H54 (cell line): ENCODE results near the gene PRKCE.

Experiments
- DNase-seq: peaks from one replicate; pipeline ENCODE4 v3.0.0; 2011; ENCODE audit warnings: low spot score, mixed read lengths; ENCODE audit not compliant: insufficient read length
- FAIRE-seq: peaks from 3 replicates; lab custom pipeline; 2011; peaks lifted over from hg19 to GRCh38; lab: Jason Lieb, UNC
- POLR2A ChIP-seq: IDR thresholded peaks from 2 replicates; pipeline ENCODE4 v1.6.1; 2011; ENCODE audit warnings: low read depth, mild to moderate bottlenecking, low read length

PRKCE gene

DNA sequence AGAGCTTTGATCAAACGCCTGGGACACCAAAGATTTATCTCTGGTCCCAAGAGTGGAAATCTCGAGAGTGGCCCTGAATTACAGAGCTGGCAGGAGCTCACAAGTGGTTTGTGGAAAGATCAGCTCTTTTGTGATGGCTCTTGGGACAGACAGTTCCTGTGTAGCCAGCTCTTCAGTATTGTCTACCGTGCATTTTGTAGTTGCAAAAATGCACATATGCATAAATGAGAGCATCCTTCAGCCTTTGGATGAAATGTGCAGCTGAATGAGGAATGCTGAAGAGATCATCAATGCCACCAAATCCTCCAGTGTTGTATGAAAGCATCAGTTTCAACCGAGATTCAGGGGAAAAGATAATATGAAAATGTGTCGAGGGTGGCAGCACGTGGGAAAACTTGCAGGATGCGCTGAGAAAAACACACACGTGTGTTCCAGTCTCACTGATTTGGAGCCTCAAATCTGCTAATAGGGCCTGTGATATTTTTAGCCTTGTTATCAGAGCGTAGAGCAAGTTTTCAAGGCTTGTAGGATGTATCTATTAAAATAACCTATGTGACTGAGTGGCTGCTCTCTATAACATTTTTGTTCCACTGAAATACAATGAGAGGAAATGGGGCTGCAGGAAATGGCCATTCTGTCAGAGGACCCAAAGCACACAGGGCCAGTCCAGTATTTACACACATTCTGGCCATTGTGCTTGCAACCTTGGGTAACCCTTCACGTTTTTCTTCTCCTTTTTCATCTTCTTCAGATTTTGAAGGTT, 138.7 kb downstream of the PRKCE start:
- TF ChIP-seq POLR2A: no peak
- no peak for DNase-seq
- FAIRE-seq: no peak

DNA sequence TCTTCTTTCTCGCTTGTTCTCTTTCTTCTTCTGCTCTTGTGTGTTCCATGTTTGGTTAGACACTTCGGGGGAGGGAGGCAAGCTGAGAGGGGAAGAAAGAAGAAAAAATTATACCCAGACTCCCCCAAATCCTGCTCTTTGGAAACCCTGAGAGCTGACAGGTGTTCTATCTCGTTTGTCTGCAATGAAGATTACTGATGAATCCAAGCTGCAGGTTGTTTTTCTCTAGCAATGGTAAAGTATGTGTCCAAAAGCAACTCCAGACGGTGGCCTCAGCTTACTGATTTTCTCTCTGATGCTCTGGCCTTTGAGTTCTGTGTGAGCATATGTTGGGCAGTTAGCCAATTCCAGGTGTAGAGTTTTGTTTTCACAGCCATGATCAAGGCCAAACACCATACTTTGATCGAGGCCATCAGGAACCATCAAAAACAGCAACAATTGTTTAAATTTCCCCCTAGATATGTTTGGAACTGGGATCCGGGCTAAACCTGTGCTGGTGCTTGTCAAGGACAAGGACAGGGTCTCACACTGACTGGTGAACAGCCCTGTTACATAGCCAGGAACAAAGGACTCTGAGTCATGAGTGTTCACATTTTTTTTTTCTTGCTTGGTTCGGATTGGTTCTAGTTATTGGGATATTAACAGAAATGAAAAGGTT, 142.0 kb downstream of the PRKCE start:
- DNase-seq (no peak), FAIRE-seq (no peak)
- no peak for TF ChIP-seq POLR2A

DNA sequence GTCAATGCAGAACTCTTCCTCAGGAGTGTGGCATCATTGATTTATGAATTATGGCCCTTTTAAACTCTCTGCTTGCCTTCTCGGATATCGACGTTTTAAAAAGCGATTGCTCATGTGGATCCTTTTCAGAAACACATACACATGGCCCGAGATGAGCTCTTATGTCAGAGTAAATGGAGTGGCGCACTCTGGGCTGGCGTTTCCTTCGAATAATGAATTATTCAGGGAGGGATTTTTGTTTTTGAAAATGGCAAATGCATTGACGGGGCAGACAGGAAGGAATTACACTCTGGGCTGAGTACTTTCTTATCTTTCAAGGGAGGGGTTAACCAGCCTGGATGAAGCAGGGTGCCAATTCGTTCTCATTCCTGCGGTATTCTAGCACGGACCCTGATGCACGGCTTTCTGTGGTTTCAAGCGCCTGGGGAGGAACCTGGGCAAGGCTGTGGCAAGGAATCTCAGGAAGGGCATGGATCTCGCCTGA, 142.7 kb downstream of the PRKCE start:
- FAIRE-seq (no peak), DNase-seq (no peak)
- no peak for TF ChIP-seq POLR2A

DNA sequence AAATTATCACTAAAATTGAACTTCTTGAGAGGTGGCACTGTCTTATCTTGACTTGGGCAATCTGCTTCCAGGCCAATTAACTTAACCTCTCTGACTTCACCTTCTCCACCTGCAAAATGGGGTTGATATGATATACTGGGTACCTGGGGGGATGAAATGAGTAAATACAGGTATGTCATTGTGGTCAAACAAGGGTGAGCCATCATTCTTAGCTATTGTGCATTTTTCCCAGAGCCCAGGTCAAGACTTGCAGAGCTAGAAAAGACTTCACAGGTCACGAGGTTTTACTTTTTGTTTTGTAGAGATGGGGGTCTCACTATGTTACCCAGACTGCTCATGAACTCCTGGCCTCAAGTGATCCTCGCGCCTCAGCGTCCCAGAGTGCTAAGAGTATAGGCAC, 145.0 kb downstream of the PRKCE start:
- DNase-seq (no peak), FAIRE-seq (no peak)
- no peak for TF ChIP-seq POLR2A

DNA sequence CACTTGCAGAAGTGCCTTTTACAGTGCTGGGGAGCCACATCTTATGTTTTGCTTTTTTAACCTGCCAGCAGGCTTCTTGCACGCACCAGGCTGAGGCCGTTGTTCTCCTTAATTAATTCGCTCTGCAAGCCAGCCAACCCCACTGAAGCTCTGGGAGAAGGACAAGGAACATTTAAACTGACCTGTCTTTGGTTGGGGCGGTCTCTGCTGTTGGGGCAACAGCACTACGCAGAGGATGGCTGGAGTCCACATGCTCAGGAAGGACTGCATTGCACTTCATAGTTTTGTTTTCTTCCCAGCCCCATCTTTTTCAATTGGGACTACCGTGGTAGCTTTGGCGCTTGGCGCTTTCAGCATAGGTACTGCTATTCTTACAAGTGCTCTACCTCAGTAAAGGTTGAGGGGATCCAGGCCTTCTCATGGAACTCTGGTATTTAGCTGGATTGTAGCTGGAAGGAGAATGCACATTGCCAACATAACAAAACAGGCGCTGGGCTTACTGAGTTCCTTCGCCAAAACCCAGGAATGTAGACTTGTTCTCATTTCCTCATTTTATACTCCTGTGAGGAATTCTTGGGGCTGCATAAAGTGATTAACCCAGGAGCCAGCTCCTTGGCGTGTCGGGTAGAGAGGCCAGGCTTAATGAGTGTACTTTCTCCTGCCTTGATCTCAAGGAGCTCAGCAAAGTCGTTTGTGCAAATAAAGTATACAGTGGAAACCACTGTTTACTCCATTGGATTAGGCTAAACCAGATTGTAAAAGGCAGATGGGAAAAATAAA, 146.2 kb downstream of the PRKCE start:
- no peak for FAIRE-seq
- no peak for TF ChIP-seq POLR2A
- no peak for DNase-seq

DNA sequence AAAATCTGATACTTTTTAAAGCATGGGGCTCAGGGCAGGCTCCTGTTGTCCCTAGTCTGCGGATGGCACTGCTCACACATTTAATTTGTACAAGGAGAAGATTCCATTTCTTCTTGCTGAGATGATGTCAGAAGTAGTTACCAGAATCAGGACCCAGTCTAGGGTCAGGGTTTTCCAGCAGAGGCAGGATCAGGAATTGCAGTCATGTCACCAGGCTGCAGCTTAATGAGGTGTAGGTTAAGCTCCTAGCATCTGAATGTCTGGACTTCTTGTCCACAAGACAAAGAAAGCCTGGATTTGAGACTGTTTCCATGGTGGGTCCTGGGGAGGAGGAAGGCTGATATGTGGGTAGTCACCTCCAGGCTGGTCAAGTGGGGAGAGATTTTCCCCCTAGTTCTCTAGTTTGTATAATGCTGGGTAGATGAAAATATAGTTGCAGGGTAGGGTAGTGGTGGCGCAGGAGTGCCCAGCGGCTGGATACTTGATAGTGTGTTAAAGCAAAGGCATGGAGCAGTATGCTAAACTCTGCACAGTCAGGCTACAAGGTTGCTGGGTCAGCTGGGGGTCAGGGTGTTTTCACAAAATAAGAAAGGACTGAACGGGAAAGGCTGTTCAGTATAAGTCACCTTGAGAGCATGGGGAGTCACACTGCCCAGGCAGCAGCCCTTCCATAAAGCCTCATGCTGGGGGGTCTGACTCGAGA, 148.4 kb downstream of the PRKCE start:
- no peak for FAIRE-seq
- TF ChIP-seq POLR2A: no peak
- no peak for DNase-seq

DNA sequence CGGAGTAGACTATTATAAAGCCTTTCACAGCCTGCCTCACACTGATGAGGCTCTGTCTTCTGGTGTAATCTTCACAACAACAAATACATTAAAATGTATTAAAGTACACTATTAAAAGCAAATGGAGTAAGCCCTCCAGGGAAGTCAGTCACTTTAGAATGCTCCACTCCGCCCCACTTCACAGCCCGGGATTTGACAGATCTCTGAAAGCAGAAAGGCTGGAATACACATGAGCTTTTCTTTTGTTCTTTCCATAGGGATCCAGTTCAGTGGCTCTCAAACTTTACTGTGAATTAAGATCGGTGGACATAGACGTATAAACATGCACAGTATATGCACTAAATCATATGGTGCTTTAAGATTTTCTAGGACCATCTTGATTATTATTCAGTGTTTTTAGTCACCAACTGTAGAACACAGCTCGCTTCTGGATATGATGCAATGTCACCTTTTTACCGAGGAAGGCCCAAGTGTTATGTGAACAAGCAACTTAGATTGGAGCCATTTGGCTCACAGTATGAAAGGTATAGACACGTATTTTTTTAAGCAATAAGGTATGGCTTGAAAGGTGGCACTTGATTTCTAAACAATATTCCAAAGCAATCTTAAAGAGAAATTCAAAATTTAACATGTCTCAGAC, 151.1 kb downstream of the PRKCE start:
- FAIRE-seq: no peak
- DNase-seq: no peak
- TF ChIP-seq POLR2A: no peak

DNA sequence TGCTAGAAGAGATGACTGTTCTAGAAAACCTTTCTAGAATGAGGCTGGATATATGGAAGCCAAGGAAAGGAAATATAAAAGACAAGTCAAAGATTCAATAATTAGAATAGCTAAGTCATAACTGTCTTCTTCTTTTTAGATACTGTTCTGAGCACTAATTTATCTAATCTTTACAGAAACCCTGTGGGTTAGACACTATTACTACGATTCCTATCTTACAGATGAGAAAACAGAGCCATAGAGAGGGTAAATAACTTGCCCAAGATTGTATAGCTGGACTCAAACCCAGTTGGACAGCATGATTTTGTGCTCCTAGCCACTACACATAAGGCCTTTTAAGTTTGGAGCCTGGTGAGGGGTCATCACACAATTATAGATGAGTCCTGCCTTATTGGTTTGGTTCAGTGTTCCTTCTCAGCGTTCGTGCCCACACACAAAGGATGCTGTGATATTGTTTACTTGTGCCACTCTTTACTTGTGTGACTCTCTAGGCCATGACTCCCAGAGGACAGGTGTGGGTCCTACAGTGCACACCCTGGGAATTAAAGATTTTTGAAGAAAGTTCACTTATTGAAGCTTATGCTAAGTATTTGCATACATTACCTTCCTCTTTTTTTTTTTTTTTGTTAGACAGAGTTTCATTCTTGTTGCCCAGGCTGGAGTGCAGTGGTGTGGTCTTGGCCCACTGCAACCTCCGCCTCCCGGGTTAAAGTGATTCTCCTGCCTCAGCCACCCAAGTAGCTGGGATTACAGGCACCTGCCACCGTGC, 153.7 kb downstream of the PRKCE start:
- no peak for DNase-seq
- TF ChIP-seq POLR2A: no peak
- FAIRE-seq: no peak

DNA sequence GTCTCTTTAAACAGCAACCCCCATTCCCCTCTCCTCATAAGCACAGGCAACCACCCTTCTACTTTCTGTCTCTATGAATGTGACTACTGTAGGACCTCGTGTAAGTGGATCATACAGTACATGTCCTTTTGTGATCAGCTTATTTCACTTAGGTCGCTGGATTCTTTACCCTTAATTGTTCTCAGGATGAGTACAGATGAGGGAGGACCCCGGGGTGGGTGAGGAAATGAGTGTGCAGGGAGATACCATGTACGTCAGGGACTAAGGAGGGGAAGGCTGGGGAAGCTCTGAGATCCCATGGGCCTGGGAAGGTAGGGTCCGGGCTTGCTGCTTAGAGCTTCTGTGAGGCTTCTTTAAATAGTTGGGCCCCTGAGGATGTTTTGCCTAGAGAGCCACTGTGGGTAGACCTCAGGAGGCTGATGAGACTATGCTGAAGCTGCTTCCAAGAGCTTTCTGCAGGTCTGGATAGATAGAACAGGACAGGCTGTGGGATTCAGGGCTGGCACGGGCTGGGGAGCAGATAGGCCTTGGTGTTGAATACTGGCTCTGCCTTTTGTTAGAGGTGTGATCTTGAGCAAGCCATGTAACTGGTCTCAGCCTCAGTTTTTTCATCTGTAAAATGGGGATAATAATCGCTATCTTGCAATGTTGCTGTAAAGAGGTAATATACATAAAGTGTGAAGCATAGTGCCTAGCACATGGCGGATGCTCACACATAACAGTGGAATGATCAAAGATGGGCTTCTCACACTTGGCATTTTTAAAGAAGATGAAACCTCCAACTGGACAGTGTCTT, 155.3 kb downstream of the PRKCE start:
- FAIRE-seq (no peak), DNase-seq (no peak)
- no peak for TF ChIP-seq POLR2A

DNA sequence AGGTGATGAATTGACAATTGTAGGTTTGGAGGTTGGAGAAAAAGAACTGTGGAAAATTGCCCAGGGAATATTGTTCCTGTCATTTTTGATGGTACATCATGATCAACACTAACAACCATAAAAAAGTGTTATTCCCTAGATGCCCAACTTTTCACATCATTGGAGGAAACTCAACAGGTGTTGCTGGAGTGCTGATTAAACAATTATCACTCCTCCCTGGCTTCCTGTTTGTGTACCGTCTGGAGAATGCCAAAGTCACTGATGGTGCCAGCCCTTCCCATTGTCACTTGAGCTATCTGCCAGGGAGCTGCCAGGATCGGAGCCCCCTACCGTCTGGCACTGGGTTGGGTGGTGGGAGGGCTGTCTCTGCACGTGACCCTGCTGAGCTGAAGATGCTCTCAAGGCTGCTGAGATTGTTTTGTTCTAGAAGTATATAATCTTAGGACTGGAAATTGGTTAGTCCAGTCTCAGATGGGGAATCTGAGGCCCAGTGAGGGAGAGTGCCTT, 156.9 kb downstream of the PRKCE start:
- no peak for DNase-seq
- no peak for TF ChIP-seq POLR2A
- FAIRE-seq: no peak

DNA sequence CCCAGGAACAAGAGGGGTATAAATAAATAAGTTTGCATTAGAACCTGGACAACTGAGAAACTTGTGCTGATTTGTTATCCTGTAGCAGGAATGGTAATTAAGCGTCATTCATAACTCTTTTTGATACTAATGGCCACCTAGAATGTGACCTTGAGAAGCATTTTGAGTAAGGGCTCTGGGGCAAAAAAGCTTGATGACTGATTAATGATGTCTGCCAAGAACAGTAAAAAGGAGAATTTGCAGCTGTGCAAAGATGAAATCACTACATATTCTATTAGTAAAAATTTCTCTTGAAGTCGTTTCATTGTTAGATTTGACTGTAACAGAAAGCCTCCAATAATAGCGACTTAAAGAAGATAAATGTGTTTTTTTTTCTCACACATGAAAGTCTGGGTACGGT, 157.7 kb downstream of the PRKCE start:
- no peak for TF ChIP-seq POLR2A
- DNase-seq (no peak), FAIRE-seq (no peak)

DNA sequence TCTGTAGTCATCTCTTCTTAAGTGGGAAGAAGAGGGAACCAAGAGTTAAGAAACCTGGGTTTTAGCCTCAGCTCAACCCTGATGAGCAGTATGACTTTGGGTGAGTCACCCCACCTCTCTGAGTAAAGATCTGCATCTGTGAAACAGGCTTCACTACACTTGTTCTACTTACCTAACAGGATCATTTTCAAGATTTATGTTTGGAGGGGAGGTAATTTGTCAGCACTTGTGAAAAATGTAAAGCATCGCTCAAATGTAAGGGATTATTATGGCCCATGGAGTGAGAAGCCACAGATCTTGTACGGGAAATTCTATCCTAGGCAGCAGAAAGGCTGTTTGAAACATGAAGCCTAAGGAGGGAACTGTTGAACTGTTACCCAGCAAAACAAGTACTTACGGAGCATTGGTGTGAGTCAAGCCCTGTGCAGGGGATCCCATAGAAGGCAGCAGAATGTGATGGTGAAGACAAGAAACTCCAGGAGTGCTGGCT, 160.6 kb downstream of the PRKCE start:
- no peak for TF ChIP-seq POLR2A
- DNase-seq: peak; percentile 50

More for the DNA sequence above, 160.6 kb downstream of the PRKCE start:
- FAIRE-seq: peak; percentile 93
